Measurements from ENCODE around the gene PARK7.

DNA sequence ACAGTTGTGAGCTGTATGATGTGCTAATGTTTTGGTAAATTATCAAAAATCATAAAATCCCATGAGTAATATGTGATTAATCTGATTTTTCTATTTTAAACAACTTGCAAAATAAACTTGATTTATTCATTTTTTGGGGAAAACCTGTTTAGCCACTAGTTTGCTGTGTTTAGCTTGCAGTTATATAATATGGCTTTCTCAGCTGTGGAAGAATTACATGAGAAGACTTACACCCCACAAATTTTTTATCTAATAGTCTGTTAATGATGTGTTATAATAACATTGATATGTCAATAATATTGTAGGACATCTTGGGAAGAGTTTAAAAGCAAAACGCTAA, 67.0 kb downstream of the PARK7 start:
- TF ChIP-seq, protein P1, sequence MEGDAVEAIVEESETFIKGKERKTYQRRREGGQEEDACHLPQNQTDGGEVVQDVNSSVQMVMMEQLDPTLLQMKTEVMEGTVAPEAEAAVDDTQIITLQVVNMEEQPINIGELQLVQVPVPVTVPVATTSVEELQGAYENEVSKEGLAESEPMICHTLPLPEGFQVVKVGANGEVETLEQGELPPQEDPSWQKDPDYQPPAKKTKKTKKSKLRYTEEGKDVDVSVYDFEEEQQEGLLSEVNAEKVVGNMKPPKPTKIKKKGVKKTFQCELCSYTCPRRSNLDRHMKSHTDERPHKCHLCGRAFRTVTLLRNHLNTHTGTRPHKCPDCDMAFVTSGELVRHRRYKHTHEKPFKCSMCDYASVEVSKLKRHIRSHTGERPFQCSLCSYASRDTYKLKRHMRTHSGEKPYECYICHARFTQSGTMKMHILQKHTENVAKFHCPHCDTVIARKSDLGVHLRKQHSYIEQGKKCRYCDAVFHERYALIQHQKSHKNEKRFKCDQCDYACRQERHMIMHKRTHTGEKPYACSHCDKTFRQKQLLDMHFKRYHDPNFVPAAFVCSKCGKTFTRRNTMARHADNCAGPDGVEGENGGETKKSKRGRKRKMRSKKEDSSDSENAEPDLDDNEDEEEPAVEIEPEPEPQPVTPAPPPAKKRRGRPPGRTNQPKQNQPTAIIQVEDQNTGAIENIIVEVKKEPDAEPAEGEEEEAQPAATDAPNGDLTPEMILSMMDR (conservative IDR thresholded peaks at IDR 0.05; ENCODE audit: low read depth, low read length) = no peak
- no peak for TF ChIP-seq EZH2 (IDR thresholded peaks at IDR 0.05; ENCODE audit: borderline replicate concordance, low read depth, low read length, poor library complexity, severe bottlenecking)
